Skin epidermis (tissue), 12 donors: ENCODE measurements around the gene SPANXB1.
"Not testable (repeated sequence)": the region's sequence is repeated elsewhere in the genome, so short reads cannot be mapped to it uniquely, and the experiment has no call there.

ENCODE experiments used
- H3K27ac ChIP-seq, 21 experiments: fragments of 200-600 bp; sonication (generic) in 11 of 21; one replicate each; pipeline ENCODE4 v1.5.0; 2020; ENCODE audit warnings: mild to moderate bottlenecking in 3 of 21, inconsistent platforms in 2 of 21, moderate library complexity in 2 of 21
- H3K4me3 ChIP-seq, 7 experiments: fragments of 200-600 bp; sonication (generic) in 2 of 7; one replicate each; pipeline ENCODE4 v1.5.0; 2020; ENCODE audit warnings: inconsistent platforms in 2 of 7, mild to moderate bottlenecking in 2 of 7, moderate library complexity in 1 of 7

SPANXB1 gene

GRCh38 chrX:141002568-141002967 is at the start of gene SPANXB1:
TSS of gene SPANXB1 (plus strand) at chrX:141002594. CDS start at chrX:141002694, 100 bp downstream.
- H3K4me3 ChIP-seq, H3K27ac ChIP-seq: not testable (repeated sequence)

- H3K27ac ChIP-seq, result no peak overlapping the region
- no peak overlapping the region for H3K4me3 ChIP-seq
These were observed 35.4 kb upstream of the SPANXB1 start for GRCh38 chrX:140967036-140967435.

- Histone ChIP-seq H3K27ac (no peak overlapping the region), H3K4me3 (no peak overlapping the region)
These were observed 31.1 kb upstream of the SPANXB1 start for GRCh38 chrX:140971099-140971795.

GRCh38 chrX:140975472-140975871 is 26.9 kb upstream of the SPANXB1 start:
- Histone ChIP-seq H3K27ac (no peak overlapping the region), H3K4me3 (no peak overlapping the region)

GRCh38 chrX:140980271-140980670 is 22.1 kb upstream of the SPANXB1 start:
- Histone ChIP-seq H3K4me3 (no peak overlapping the region), H3K27ac (no peak overlapping the region)

- no peak overlapping the region for H3K27ac ChIP-seq
- H3K4me3 ChIP-seq, result no peak overlapping the region
These were observed 18.7 kb upstream of the SPANXB1 start for GRCh38 chrX:140983730-140984129.

- H3K4me3 ChIP-seq, H3K27ac ChIP-seq: not testable (repeated sequence)
These were observed 2.8 kb downstream of the SPANXB1 start for GRCh38 chrX:141005243-141005642.

GRCh38 chrX:141044246-141044645 is 41.9 kb downstream of the SPANXB1 start:
- H3K27ac ChIP-seq, H3K4me3 ChIP-seq: not testable (repeated sequence)

- H3K27ac ChIP-seq, H3K4me3 ChIP-seq: not testable (repeated sequence)
These were observed 47.5 kb downstream of the SPANXB1 start for GRCh38 chrX:141049878-141050277.

GRCh38 chrX:141052098-141052497 is 49.7 kb downstream of the SPANXB1 start:
- H3K4me3 ChIP-seq, H3K27ac ChIP-seq: not testable (repeated sequence)
